SH-SY5Y (cell line): Measurements from ENCODE around the gene DHH.

Source experiments
- GATA2 ChIP-seq: IDR thresholded peaks from 2 replicates; pipeline ENCODE4 v1.6.1; 2011; ENCODE audit warnings: mild to moderate bottlenecking, low read depth, low read length
- GATA3 ChIP-seq: IDR thresholded peaks from 2 replicates; pipeline ENCODE4 v1.6.1; 2011; ENCODE audit warnings: low read depth, mild to moderate bottlenecking, low read length, moderate library complexity

DNA sequence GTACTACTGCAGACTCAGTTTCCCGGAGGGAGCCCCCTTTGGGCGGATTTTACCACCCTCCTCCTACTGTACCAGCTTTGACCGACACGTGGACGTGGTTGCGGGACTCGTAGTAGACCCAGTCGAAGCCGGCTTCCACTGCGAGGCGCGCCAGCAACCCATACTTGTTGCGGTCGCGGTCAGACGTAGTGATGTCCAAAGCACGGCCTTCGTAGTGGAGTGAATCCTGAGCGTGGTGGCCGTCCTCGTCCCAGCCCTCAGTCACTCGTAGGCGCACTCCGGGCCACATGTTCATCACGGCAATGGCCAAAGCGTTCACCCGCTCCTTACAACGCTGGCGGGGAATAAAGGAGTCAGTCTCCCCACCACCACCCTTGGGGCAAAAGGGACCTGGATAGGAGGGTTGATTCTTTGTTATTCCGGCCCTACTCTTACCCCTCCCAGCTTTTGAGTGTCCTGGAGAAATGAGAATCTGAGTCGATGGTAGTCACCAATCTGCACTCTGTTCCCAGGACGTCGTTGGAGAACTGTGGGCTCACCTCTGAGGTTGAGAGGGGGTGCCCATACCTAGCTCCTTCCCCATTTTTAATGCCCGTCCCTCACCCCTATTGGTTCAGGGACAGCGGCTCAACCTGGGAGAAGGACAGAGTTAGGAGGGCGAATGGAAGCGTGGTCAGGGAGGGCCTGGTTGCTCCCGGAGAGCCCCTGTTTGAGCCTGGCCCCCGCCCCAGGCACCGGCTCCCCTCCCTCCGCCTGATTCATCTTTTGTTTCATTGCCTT lies 3.4 kb downstream of the DHH start:
- TF ChIP-seq GATA2 (no peak), GATA3 (no peak)
